ACHN (cell line): ENCODE results near the gene CCT6A.
A peak's percentile ranks its signal among the peaks of the same experiment; 100 is the strongest.
"Not testable (repeated sequence)": the region's sequence is repeated elsewhere in the genome, so short reads cannot be mapped to it uniquely, and the experiment has no call there.

Source experiments
- DNase-seq: peaks from one replicate; pipeline ENCODE4 v3.0.0-alpha.2; 2015
- in situ Hi-C: cut with HindIII; loops from 2 replicates; pipeline ENCODE4 v1.10.0; 2017; ENCODE audit warnings: low sequenced_read_pairs, low pct_ligation_motif_present, low pct_unique_long_range_greater_than_20kb

CCT6A gene

GRCh38 chr7:56087445-56087844 is 35.9 kb downstream of the CCT6A start:
- in situ Hi-C loops, result no loop called here
- DNase-seq, result no peak

GRCh38 chr7:56091591-56091990 is 40.0 kb downstream of the CCT6A start:
- in situ Hi-C loops, result no loop called here
- no peak for DNase-seq

DNA sequence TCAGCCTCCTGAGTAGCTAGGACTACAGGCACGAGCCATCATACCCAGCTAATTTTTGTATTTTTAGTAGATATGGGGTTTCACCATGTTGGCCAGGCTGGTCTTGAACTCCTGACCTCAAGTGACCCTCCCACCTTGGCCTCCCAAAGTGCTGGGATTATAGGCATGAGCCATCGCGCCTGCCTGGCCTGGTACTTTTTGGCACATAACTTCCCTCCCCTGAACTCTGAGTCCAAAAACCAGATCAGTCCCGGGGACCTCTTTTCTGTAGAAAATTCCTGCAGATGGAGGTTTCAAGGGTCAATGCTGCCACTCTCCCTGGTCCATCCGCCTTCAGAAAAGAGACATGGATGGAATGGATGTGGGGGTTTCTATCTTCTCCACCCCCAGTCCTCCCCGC is 40.8 kb downstream of the CCT6A start:
- in situ Hi-C loops, DNase-seq: not testable (repeated sequence)

- DNase-seq, result peak; percentile 75
- in situ Hi-C loops, result no loop called here
Observed at GRCh38 chr7:56092789-56093531, 41.4 kb downstream of the CCT6A start, which contains the start of gene PHKG1. Gene PHKG1 (minus strand): TSS chr7:56092952. CDS start chr7:56088941, 4,011 bp downstream.

DNA sequence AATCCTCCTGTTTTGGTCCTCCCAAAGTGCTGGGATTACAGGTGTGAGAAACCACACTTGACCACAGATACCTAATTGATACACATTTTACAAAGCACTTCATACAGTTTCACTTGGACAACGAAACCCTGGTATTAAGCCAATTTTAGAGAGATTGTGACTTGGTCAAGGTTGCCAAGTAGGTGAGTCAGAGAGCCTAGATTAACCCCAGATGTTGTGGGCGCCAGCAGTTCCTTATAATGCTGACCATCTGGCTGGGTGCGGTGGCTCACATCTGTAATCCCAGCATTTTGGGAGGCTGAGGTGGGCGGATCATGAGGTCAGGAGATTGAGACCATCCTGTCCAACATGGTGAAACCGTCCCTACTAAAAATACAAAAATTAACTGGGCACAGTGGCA is 46.1 kb downstream of the CCT6A start:
- DNase-seq, result no peak
- in situ Hi-C loops, result no loop called here

DNA sequence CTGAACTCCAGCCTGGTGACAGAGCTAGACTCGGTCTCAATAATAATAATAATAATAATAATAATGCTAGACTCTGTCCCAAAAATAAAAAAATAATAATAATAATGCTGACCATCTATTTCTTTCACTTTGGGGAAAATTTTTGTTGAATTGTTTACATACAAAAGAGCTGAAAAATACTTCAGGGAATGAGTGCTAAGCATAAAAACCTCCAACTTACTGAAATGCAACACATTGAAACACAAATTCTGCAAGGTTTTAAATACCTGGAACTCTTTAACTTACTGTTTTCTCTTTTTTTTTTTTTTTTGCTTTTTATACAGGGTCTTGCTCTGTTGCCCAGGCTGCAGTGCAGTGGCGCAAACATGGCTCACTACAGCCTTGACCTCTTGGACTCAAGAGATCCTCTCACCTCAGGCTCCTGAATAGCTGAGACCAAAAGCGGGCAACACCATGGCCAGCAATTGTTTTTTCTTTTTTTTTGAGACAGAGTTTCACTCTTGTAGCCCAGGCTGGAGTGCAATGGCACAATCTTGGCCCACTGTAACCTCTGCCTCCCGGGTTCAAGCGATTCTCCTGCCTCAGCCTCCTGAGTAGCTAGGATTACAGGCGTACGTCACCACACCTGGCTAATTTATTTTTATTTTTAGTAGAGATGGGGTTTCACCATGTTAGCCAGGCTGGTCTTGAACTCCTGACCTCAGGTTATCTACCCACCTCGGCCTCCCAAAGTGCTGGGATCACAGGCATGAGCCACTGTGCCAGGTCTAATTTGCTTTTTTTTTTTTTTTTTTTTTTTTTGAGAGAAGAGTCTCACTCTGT is 46.8 kb downstream of the CCT6A start:
- in situ Hi-C loops, DNase-seq: not testable (repeated sequence)

GRCh38 chr7:56099653-56100052 is 48.1 kb downstream of the CCT6A start:
- in situ Hi-C loops, result no loop called here

GRCh38 chr7:56104138-56104537 is 52.6 kb downstream of the CCT6A start:
- in situ Hi-C loops, DNase-seq: not testable (repeated sequence)

More at GRCh38 chr7:56099653-56100052, 48.1 kb downstream of the CCT6A start:
- DNase-seq, result no peak

GRCh38 chr7:56105508-56105907 is 53.9 kb downstream of the CCT6A start:
- in situ Hi-C loops, result no loop called here

DNA sequence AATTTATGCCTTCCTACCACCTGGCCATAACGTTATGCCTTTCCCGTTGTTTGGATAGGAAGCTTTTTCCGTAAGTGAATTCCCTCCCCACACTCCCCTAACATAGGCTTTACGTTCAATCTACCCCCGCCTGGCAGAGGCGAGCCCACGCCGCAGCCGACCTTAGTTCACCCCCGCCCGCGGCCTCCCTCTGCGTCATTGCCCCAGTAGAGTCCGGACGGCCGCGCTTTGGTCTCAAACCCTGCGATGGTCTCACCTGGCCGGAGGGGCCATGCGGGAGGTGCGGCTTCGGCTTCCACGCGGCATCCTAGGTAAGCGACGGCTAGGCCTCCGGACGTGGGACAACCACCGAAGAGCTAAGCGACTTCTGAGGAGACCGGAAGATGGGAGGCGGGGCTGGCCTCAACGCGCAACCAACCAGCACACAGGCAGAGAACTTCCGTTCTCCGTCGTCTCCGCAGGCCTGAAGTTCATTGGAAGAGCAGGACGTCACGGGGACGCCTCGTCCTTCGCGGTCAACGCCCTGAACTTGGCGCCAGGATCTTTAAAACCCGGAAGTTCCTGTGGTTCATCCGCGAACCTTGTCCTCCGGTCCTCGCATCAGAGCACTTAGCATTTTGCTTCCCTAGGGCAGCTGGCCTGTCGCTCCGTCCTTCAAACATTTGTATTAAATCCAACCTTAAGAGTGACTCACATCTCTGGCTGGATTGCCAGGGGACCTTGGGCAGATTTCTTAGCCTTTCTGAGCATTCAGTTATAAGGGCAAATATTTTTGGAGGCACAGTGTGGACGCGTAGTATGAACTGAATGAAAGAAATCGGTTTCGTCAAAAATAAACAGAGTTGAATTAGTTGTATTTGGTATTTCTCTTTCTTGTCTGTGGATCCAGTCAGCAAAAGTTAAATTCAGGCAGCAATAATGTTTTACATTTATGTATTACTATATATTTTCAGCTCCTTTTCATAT is 54.8 kb downstream of the CCT6A start, which contains the start of gene CHCHD2:
Gene CHCHD2 (minus strand): TSS at position 369 of the 966 bp plus-strand sequence. CDS start 63 bp downstream, at position 306.
- in situ Hi-C loops, result no loop called here
- peak; percentile 100 for DNase-seq

More at GRCh38 chr7:56105508-56105907, 53.9 kb downstream of the CCT6A start:
- peak; percentile 84 for DNase-seq

DNA sequence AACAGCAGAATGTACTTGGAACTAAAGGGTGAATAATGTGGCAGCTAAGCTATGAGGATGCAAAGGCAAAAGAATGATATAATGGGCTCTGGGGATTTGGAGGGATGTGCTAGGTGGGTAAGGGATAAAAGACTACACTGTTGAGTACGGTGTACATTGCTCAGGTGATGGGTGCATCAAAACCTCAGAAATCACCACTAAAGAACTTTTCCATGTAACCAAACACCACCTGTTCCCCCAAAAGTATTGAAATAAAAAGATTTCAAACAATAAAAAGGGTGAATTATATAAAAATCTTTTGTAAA is 56.3 kb downstream of the CCT6A start:
- in situ Hi-C loops, result no loop called here
- no peak for DNase-seq

- no peak for DNase-seq
- in situ Hi-C loops, result no loop called here
Observed at GRCh38 chr7:56110611-56111010, 59.0 kb downstream of the CCT6A start.

DNA sequence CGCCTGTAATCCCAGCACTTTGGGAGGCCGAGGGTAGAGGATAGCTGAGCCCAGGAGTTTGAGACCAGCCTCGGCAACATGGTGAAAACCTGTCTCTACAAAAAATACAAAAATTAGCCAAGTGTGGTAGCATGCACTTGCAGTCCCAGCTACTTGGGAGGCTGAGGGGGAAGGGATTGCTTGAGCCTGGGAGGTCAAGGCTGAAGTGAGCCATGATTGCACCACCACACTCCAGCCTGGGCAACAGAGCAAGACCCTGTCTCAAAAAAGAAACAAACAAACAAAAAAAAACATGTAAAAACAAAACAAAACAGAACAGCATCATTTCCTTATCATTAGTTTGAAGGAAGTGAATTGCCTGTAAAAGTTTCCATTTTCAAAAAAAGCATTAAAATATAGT is 60.7 kb downstream of the CCT6A start:
- in situ Hi-C loops, DNase-seq: not testable (repeated sequence)
